T-helper 17 cell (primary cell): ENCODE data around the gene COQ5. TPM values are rescaled to one million over a fixed set of nuclear protein-coding genes. Genes with fewer than 3 reads are reported as not detected.

Experiments used
- ATAC-seq: fragments of 150-1000 bp; cut with Tn5 transposase; 2 replicates; pipeline ENCODE4 v1.10.0; 2021; ENCODE audit warnings: mild to moderate bottlenecking, moderate library complexity
- DNase-seq, 3 donors: peaks; one replicate each; pipeline versions ENCODE4 v3.0.0 to v3.0.0-alpha.2; 2020 to 2021
- H3K9me3 ChIP-seq: one replicate; pipeline ENCODE4 v1.7.0; 2013; ENCODE audit warnings: low read length, mild to moderate bottlenecking; ENCODE audit not compliant: control insufficient read depth, poor library complexity, severe bottlenecking
- H3K27ac Mint-ChIP-seq: one replicate; pipeline ENCODE4 v1.8.0; 2022; ENCODE audit warnings: mild to moderate bottlenecking, moderate library complexity, mixed read lengths
- H3K27me3 Mint-ChIP-seq: one replicate; pipeline ENCODE4 v1.8.0; 2022; ENCODE audit warnings: mixed read lengths
- H3K36me3 Mint-ChIP-seq: one replicate; pipeline ENCODE4 v1.8.0; 2022; ENCODE audit warnings: low read depth, mixed read lengths
- H3K4me1 Mint-ChIP-seq: one replicate; pipeline ENCODE4 v1.8.0; 2022; ENCODE audit warnings: mild to moderate bottlenecking, mixed read lengths
- H3K4me3 Mint-ChIP-seq: one replicate; pipeline ENCODE4 v1.8.0; 2022; ENCODE audit warnings: mild to moderate bottlenecking, moderate library complexity, mixed read lengths
- total RNA-seq, 4 donors: library from RNA in 2 of 4; stranded (reverse) in 2 of 4; gene quantifications; one replicate each; pipeline ENCODE4 v1.2.3 and lab custom pipeline; 2022 to 2026

Gene COQ5
- total RNA-seq, 2 donors from 2014 or later: 11.7 to 11.8 TPM

DNA sequence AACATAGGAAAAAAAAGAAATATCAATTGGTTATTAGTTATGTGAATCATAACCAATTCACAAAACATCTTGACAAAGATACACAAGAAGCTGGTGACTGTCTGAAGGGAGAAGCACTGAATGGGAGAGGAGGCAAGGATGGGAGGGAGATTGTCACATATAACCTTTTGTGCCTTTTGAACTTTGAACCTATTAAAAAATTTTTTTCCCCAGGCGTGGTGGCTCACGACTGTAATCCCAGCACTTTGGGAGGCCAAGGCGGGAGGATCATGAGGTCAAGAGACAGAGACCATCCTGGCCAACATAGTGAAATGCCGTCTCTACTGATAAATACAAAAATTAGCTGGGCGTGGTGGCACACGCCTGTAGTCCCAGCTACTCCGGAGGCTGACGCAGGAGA is 20.4 kb downstream of the COQ5 start:
- Mint-ChIP-seq H3K27ac (no peak overlapping the region), H3K4me3 (no peak overlapping the region), H3K4me1 (peaks cover 2% of the 10 kb centered on the region), H3K36me3 (peaks cover 3% of the 10 kb centered on the region), H3K27me3 (no peaks in the 10 kb centered on the region)
- no peaks in the 10 kb centered on the region for H3K9me3 ChIP-seq
- no peak for ATAC-seq
- DNase-seq: no peak

DNA sequence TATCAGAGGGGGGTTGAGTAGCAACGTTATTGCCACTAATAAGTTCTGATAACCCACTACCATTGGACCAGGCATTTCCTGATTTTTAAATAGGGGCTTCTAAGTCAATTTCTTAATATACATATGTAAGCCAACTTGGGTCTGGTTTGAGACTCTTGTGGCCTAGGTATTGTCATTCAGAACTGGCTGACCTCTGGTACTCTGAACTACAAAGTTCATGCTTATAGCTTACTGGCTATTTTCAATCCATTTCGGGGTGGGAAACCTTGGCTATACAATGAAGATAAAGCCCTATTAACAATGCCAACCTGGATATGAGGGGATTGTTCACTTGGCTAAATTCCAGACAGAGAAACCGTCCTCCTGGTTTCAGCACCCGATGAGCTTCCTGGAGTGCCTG is 24.4 kb downstream of the COQ5 start:
- H3K9me3 ChIP-seq: no peaks in the 10 kb centered on the region
- Mint-ChIP-seq H3K4me1 (peaks cover 6% of the 10 kb centered on the region), H3K4me3 (no peak overlapping the region), H3K27ac (no peak overlapping the region), H3K27me3 (no peaks in the 10 kb centered on the region), H3K36me3 (peaks cover 5% of the 10 kb centered on the region)
- ATAC-seq: no peak
- DNase-seq: no peak

DNA sequence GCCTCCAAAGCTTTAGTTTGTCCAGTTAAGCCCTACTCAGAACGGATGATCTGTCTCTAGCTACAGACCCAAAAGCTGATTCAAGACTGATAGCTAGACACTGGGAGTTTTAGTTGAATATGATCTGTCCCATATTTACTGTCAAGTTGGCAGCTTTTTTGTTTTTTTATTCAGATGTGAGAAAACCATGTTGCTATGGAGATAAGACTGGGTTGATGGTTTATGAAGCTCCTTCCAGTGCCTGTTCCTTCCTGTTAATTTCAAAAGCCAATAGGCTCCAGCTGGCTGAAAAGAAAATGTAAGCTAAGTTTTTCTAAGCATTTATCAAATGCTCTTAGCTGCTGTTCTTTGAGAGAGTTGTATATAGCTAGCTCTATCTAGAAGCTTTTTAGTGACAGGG is 28.4 kb downstream of the COQ5 start:
- peaks cover 26% of the 10 kb centered on the region for H3K4me1 Mint-ChIP-seq
- H3K27me3 Mint-ChIP-seq: no peaks in the 10 kb centered on the region
- H3K36me3 Mint-ChIP-seq: peaks cover 2% of the 10 kb centered on the region
- no peak overlapping the region for H3K4me3 Mint-ChIP-seq
- ATAC-seq (no peak), DNase-seq (no peak)
- H3K27ac Mint-ChIP-seq: peak overlapping the region; percentile 83
- H3K9me3 ChIP-seq: no peaks in the 10 kb centered on the region

DNA sequence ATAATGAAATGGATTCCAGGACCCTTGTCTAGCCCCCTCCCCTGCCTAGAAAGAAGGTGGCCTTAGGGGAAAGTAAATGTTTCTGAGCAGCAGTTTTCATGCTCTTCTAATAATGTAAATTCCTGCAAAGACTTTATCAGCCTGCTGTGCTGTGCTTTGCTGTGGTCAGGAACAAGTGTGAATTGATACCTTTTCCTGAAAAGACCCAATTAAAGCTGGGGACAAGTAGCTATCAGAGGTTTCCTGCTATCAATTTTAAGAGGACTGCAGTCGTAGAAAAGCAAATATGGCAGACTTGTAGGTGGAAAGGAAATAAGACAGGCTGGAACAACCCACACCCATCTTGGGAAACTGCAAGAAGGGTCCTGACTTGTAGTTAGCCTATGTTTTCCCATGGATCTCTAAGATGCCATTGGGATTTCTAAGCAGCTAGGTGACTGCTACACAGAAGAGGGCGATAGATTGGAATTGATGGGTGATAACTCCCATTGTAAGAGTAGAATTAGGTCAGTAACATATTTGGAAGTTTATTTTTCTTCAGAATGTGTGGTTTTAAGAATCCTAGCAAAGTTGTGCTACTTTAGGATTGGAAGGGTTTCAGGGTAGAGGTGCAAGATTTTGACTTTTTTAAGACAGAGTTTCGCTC is 30.0 kb downstream of the COQ5 start:
- DNase-seq (no peak), ATAC-seq (no peak)
- no peaks in the 10 kb centered on the region for H3K27me3 Mint-ChIP-seq
- H3K4me1 Mint-ChIP-seq: peaks cover 33% of the 10 kb centered on the region
- peaks cover 2% of the 10 kb centered on the region for H3K36me3 Mint-ChIP-seq
- peak overlapping the region; percentile 77 for H3K27ac Mint-ChIP-seq
- H3K4me3 Mint-ChIP-seq: no peak overlapping the region
- H3K9me3 ChIP-seq: no peaks in the 10 kb centered on the region

DNA sequence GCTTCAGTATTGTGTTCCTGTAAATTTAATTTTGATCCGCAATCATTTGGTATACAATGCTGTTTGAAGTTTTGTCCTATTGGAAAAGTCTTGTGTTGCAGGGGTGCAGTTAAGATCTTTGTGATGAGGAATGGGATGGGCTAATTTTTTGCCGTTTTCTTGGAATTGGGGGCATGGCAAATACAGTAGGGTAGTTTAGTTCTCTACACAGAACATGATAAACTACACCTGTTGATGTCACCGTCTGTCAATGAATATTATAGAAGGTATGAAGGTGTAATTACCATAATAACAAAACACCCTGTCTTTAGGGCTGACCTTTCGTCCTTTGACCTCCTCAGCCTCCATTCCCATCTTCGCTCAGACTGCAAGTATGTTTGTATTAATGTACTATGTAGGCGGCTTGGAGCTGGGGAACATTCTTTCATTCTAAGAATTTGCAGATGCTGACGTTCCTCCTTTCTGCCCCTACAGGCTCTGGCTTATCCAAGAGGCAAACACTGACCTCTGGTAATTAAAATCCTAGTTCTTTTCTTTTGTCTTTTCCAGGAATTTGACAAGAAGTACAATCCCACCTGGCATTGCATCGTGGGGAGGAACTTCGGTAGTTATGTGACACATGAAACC is 31.3 kb downstream of the COQ5 start:
- Mint-ChIP-seq H3K36me3 (no peaks in the 10 kb centered on the region), H3K27ac (peak overlapping the region; percentile 77), H3K4me3 (peak overlapping the region; percentile 91), H3K4me1 (peaks cover 33% of the 10 kb centered on the region), H3K27me3 (no peaks in the 10 kb centered on the region)
- H3K9me3 ChIP-seq: no peaks in the 10 kb centered on the region
- DNase-seq: no peak
- no peak for ATAC-seq

DNA sequence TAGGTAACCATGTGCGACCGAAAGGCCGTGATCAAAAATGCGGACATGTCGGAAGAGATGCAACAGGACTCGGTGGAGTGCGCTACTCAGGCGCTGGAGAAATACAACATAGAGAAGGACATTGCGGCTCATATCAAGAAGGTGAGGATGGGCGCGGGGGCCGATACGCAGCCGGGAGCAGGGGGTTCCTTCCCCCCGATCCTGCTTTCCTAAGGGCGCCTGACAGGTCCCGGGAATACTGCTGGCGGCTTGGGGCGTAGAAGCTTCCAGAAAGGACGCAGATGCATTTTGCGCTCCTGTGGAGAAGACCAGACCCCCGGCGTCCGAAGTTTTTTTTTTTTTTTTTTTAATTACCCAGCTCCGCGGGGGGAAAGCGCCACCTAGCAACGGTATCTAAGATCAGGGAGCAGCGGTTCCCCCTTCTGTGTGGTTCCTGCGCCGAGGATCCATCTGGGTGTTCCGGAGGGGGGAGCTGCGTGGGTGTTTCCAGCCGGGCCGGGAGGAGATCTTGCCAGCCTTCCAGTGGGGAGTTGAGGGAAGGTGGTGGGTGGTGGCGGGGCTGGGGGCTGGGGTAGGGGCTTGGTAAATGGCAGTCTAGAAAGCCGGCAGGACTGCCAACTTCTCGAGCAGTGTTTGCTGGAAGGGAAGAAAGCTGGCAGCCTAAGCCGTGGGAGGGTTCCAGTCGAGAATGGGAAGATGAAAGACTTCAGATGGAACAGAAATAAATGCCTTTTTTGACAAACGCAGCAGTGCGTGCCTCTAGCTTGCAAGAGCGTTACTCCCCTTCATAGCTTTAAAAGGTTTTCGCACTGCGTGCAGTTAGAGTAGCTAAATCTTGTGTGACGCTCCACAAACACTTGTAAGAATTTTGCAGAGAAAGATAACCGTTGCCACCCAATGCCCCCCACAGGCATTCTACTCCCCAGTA is 32.3 kb downstream of the COQ5 start:
- Mint-ChIP-seq H3K4me3 (peak overlapping the region; percentile 91), H3K27ac (peak overlapping the region; percentile 77), H3K27me3 (no peaks in the 10 kb centered on the region), H3K4me1 (peaks cover 33% of the 10 kb centered on the region), H3K36me3 (no peaks in the 10 kb centered on the region)
- no peaks in the 10 kb centered on the region for H3K9me3 ChIP-seq
- DNase-seq: peak; percentile 21 to 50 (median 32)
- peak; percentile 38 for ATAC-seq

DNA sequence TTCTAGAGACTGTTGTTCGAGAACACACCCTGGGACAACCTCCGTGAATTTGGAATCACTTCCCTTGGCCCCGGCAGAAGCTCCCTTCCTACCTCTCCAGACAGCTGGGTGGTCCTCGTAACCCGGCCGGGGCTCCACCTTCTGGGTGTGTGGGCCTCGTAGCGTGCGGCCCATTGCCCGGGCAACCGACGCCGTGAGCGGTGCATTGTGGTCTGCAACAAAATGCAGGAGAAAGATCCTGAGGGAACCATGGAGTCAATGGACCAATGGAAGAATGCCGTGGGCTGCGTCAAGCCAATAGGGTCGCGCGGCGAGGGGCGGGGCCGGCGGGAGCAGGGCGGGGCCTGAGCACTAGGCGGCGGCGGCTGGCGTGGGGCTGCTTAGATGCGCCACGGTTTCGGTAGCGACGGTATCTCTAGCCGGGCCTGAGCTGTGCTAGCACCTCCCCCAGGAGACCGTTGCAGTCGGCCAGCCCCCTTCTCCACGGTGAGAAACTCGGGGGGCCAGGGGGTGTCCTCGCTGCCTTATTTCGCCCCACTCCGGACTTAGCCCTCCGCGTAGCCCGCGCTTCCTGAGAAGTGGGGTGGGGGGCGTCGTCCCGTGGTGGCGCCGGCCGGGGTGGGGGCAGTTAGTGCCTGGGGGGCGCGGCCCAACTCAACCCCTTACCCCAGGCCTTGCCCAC is 33.1 kb downstream of the COQ5 start, which contains the start of gene DYNLL1:
TSS of gene DYNLL1 (plus strand) at position 383 of the 682 bp plus-strand sequence. CDS start 309 bp downstream, outside the sequence.
- peaks cover 36% of the 10 kb centered on the region for H3K4me1 Mint-ChIP-seq
- H3K27ac Mint-ChIP-seq: peak within 1 kb of the TSS; percentile 77
- no peaks in the 10 kb centered on the region for H3K9me3 ChIP-seq
- DNase-seq (peak; percentile 95 to 99 (median 96)), ATAC-seq (peak; percentile 98)
- peak within 1 kb of the TSS; percentile 91 for H3K4me3 Mint-ChIP-seq
- no peaks in the 10 kb centered on the region for H3K27me3 Mint-ChIP-seq
- no peaks in the 10 kb centered on the region for H3K36me3 Mint-ChIP-seq

DNA sequence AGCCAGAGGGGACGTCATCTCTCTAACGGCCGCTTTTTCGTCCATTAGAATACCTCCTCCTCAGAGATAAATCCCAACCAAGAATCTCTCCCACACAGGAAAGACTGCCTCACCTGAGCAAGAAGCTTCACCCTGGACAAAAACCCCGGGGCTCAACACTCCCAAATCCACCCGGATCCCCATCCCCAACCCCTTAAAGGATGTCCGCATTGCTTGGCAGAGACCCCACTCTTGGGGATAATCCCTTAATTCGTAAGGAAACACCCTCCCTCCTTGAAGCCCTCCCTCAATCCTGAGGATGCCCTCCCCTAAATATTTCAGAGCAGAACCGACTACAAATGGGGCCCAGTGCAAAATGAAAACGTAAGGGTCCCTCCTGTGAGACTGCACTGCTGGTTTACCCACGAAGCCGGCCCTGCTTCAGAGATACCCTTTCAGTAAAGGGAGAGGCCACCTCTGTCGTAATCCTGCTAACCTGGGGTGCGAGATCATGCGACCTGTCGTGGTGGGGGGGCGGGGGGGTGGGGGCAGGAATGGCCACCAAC is 33.7 kb downstream of the COQ5 start:
- ATAC-seq (no peak), DNase-seq (no peak)
- peak overlapping the region; percentile 77 for H3K27ac Mint-ChIP-seq
- peak overlapping the region; percentile 91 for H3K4me3 Mint-ChIP-seq
- peaks cover 30% of the 10 kb centered on the region for H3K4me1 Mint-ChIP-seq
- no peaks in the 10 kb centered on the region for H3K36me3 Mint-ChIP-seq
- no peaks in the 10 kb centered on the region for H3K9me3 ChIP-seq
- H3K27me3 Mint-ChIP-seq: no peaks in the 10 kb centered on the region

DNA sequence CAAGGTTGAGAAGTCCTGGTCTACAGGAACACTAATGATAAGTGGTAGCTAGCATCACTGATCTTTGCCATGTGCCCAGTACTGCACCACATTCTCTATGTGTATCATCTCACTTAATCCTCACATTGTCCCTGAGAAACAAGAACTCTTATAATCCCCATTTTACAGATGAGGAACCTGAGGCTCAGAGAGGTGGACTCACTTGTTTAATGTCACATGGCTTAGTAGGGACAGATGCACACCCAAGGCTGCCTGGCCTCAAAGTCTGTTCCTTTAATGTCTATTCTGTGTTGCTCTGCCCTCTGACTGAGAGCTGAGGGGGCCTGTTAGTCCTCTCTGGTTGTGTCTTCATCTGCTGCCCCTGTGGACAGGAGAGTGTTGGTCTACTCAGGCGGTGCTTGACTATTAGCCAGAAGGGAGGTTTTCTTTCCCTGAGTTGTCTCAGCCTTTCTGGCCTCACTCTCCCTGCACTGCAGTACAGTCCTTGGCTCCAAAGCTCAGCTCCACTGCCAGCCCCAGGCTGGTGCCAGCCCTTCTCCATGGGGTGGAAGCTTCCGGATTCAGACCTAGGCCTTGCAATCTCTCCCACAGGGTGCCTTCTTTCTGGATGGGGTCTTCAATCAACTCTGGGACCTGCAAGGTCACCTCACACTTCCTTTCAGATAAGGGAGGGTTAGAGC is 38.0 kb downstream of the COQ5 start:
- ATAC-seq: no peak
- Mint-ChIP-seq H3K4me3 (no peak overlapping the region), H3K27me3 (no peaks in the 10 kb centered on the region), H3K27ac (no peak overlapping the region), H3K4me1 (peaks cover 17% of the 10 kb centered on the region), H3K36me3 (no peaks in the 10 kb centered on the region)
- no peaks in the 10 kb centered on the region for H3K9me3 ChIP-seq
- no peak for DNase-seq

DNA sequence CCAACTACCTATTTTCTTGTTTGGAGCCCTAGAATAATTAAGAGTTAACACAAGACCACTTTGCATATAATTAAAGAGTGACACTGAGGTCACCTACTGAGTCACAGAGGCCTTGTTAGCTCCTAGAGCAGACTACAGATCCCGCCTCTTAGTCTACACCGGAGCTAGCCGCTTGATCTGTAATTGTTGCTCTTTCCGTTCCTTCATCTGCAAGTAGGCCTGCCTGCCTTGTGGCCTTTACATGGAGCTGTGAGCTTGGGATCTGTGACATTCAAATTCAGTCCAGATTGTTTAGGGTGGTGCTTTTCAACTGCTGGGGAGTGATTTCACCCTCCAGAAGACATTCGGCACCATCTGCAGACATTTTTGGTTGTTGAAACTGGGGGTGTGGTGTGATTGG is 38.6 kb downstream of the COQ5 start:
- ATAC-seq (no peak), DNase-seq (no peak)
- H3K4me1 Mint-ChIP-seq: peaks cover 14% of the 10 kb centered on the region
- no peaks in the 10 kb centered on the region for H3K27me3 Mint-ChIP-seq
- H3K27ac Mint-ChIP-seq: no peak overlapping the region
- no peaks in the 10 kb centered on the region for H3K36me3 Mint-ChIP-seq
- H3K4me3 Mint-ChIP-seq: no peak overlapping the region
- H3K9me3 ChIP-seq: no peaks in the 10 kb centered on the region

DNA sequence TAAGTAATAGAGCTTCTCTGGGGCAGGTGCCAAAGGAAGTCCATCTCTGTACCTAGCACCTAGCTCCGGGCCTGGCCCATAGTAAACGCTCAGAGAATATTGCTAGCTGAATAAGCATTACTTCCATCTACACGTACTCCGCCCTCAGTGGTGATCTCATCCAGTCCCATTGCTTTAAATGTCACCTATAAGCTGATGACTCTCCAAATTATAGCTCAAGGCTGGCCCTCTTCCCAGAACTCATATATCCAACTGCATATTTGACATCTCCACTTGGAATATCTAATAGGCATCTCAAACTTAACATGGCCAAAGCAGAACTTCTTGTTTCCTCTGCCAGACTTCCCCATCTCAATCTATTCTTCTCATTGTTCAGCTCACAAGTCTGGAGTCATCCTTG is 39.9 kb downstream of the COQ5 start:
- Mint-ChIP-seq H3K4me1 (peaks cover 9% of the 10 kb centered on the region), H3K27ac (no peak overlapping the region), H3K27me3 (no peaks in the 10 kb centered on the region), H3K36me3 (no peaks in the 10 kb centered on the region), H3K4me3 (peak overlapping the region; percentile 43)
- DNase-seq (no peak), ATAC-seq (no peak)
- H3K9me3 ChIP-seq: no peaks in the 10 kb centered on the region

DNA sequence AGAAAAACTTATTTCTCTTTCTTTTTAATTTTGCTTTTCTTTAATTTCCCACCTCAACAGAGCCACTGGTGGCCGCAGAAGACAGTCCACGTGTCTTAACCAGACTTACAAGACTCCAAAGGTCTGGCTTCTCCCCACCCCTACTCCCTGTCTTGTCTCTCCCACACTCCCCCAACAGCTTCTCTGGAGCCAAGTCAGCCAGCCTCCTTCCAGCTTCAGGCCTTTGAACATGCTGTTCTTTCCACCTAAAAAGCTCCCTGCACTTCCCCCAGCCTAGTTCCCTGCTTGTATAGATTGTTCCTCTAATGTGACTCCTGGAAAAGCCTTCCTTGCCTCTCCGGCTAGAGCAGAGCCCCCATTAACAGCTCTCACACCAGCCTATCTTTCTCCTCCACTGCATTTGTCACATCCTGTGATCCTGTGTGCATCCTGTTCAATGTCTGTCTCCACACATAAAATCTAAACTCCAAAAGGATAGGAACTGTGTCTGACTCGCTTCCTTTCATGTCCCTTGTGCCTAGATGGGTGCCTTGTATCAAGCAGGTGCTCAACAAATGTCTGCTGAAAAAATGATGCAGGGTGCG is 40.8 kb downstream of the COQ5 start:
- Mint-ChIP-seq H3K27ac (peak overlapping the region; percentile 41), H3K4me1 (peaks cover 18% of the 10 kb centered on the region), H3K27me3 (no peaks in the 10 kb centered on the region), H3K4me3 (no peak overlapping the region), H3K36me3 (no peaks in the 10 kb centered on the region)
- no peaks in the 10 kb centered on the region for H3K9me3 ChIP-seq
- no peak for ATAC-seq
- no peak for DNase-seq
